Cardiac fibroblast (primary cell): ENCODE data around the gene GDI1.
"Not testable (repeated sequence)": the region's sequence is repeated elsewhere in the genome, so short reads cannot be mapped to it uniquely, and the experiment has no call there.

Experiments used
- DNase-seq, 2 donors: peaks; one replicate each; pipeline versions ENCODE4 v3.0.0 to v3.0.0-alpha.2; 2010; ENCODE audit warnings: low read depth in 2 of 2
- H3K4me3 ChIP-seq, 2 donors: replicated peaks in 1 of 2; 1 replicate in 1 of 2; 2 replicates in 1 of 2; pipeline ENCODE4 v1.5.1; 2011; ENCODE audit warnings: low read depth in 2 of 2, low read length in 2 of 2, mild to moderate bottlenecking in 2 of 2, moderate library complexity in 1 of 2
- CTCF ChIP-seq: IDR thresholded peaks from one replicate; pipeline ENCODE4 v1.5.1; 2011; ENCODE audit warnings: low read depth, mild to moderate bottlenecking, low read length, inconsistent platforms

GDI1 gene

GRCh38 chrX:154436983-154437752 is at the start of gene GDI1:
Gene GDI1 (plus strand): TSS chrX:154437154. CDS start chrX:154437255, 101 bp downstream.
- H3K4me3 ChIP-seq = peak within 1 kb of the TSS; percentile 67 to 70
- peak; percentile 59 to 65 for DNase-seq
- TF ChIP-seq CTCF = no peak

- DNase-seq, H3K4me3 ChIP-seq: not testable (repeated sequence)
Observed at GRCh38 chrX:154388094-154388493, 48.9 kb upstream of the GDI1 start.

- DNase-seq, H3K4me3 ChIP-seq: not testable (repeated sequence)
Observed at GRCh38 chrX:154388649-154389048, 48.3 kb upstream of the GDI1 start.

- not testable (repeated sequence) for DNase-seq
- H3K4me3 ChIP-seq = peak overlapping the region in 1 of 2 donors; percentile 30
Observed at GRCh38 chrX:154389812-154390747, 46.9 kb upstream of the GDI1 start.

- DNase-seq, H3K4me3 ChIP-seq: not testable (repeated sequence)
Observed at GRCh38 chrX:154396363-154396762, 40.6 kb upstream of the GDI1 start.

- no peak for TF ChIP-seq CTCF
- peak overlapping the region; percentile 61 to 71 for H3K4me3 ChIP-seq
- DNase-seq = peak; percentile 65 to 71
Observed at GRCh38 chrX:154396973-154397887, 39.7 kb upstream of the GDI1 start.

- no peak for TF ChIP-seq CTCF
- H3K4me3 ChIP-seq = peak within 1 kb of the TSS; percentile 71 to 79
- DNase-seq = peak; percentile 97 to 98
Observed at GRCh38 chrX:154397888-154398667, 38.9 kb upstream of the GDI1 start, which contains the start of gene RPL10. Gene RPL10 (plus strand): TSS chrX:154398377. CDS start chrX:154398520, 143 bp downstream.
